ENCODE results near the gene PLXNB3.

The PLXNB3 gene

DNA sequence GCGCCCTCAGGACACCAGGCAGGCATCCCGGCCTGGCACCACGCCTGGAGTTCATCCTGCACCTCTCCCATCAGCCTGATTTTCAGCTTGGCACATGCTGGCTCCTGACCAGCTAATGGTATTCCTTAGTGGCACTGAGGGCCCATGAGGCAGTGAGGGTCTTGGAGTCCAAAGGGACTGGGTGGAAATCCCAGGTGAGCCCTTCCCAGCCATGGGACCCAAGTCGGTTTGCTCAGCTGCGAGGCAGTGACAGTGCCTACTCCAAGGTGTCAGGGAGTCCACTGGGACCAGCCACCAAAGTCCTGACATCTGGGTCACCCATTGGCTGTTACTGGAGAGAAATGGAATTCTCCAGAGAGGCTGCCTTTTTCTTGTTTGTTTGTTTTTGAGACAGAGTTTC is 35.3 kb downstream of the PLXNB3 start:
- H3K4me3 ChIP-seq (replicated peaks; ENCODE audit: low read depth, low read length): no peak overlapping the region
- no peak for TF ChIP-seq CTCF (IDR thresholded peaks at IDR 0.05; ENCODE audit: low read depth, low read length, missing control alignments)
- DNase-seq (ENCODE audit: extremely low read depth, low read depth): no peak

- no peak for DNase-seq (ENCODE audit: extremely low read depth, low read depth)
- H3K4me3 ChIP-seq (replicated peaks; ENCODE audit: low read depth, low read length): no peak overlapping the region
- no peak for TF ChIP-seq CTCF (IDR thresholded peaks at IDR 0.05; ENCODE audit: low read depth, low read length, missing control alignments)
These were observed 36.2 kb downstream of the PLXNB3 start for GRCh38 chrX:153800177-153800722.

GRCh38 chrX:153800746-153801145 is 36.7 kb downstream of the PLXNB3 start:
- no peak for TF ChIP-seq CTCF (IDR thresholded peaks at IDR 0.05; ENCODE audit: low read depth, low read length, missing control alignments)
- DNase-seq (ENCODE audit: extremely low read depth, low read depth): no peak
- no peak overlapping the region for H3K4me3 ChIP-seq (replicated peaks; ENCODE audit: low read depth, low read length)

DNA sequence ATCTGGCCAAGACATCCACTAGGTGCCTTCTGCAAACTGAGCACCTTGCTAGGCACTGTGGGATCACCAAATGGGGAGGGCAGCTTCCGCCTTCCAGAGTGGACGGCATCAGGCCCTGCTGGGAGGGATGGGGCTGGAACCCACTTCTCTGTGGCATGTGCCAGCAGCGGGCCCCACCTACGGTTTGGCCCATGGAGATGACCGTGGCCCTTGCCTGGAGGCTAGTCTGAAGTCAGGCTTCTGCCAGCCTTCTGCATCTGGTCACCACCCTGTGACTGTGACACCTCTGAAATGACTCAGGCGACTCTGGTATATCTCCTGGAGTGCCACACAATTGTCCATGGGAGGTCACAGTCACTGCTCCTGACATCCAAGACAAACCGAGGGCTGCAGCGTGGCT is 37.6 kb downstream of the PLXNB3 start:
- no peak for TF ChIP-seq CTCF (IDR thresholded peaks at IDR 0.05; ENCODE audit: low read depth, low read length, missing control alignments)
- DNase-seq (ENCODE audit: extremely low read depth, low read depth): no peak
- no peak overlapping the region for H3K4me3 ChIP-seq (replicated peaks; ENCODE audit: low read depth, low read length)

DNA sequence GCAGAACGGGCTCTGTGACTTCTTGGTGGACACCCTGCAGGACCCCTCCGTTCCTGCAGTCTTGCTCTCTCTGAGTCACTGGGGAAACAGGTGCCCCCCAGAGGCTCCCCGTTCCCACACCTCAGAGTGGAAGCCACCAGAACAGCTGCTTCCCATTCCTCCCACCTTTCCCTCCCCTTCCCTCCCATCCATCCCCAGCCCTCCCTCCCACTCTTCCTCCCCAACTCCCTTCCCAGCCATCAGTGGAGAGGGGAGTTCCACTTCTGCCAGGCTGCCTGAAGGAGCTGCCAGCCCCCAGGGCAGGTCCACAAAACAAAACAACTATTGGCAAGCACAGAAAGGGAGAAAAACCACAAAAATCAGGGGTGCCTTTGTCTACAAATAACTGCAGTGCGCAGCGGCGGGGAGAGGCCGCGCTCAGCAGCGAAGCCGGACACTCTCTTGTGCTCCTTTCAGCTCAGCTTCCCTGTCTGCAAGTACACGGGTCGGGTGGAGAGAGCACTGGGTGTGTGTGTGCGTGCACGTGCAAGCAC is 38.5 kb downstream of the PLXNB3 start:
- no peak for TF ChIP-seq CTCF (IDR thresholded peaks at IDR 0.05; ENCODE audit: low read depth, low read length, missing control alignments)
- H3K4me3 ChIP-seq (replicated peaks; ENCODE audit: low read depth, low read length): no peak overlapping the region
- no peak for DNase-seq (ENCODE audit: extremely low read depth, low read depth)

- DNase-seq (ENCODE audit: extremely low read depth, low read depth): no peak
- no peak for TF ChIP-seq CTCF (IDR thresholded peaks at IDR 0.05; ENCODE audit: low read depth, low read length, missing control alignments)
- H3K4me3 ChIP-seq (replicated peaks; ENCODE audit: low read depth, low read length): no peak overlapping the region
These were observed 39.4 kb downstream of the PLXNB3 start for GRCh38 chrX:153803211-153804099.

Measured in HFF-Myc (cell line).